NB4 (cell line): Measurements from ENCODE around the gene CNTNAP2.
"Not testable (repeated sequence)": the region's sequence is repeated elsewhere in the genome, so short reads cannot be mapped to it uniquely, and the experiment has no call there.

ENCODE experiments used
- DNase-seq: peaks from one replicate; pipeline ENCODE4 v3.0.0; 2010; ENCODE audit warnings: low read depth
- H3K4me3 ChIP-seq: one replicate; pipeline ENCODE4 v1.5.1; 2011; ENCODE audit warnings: mild to moderate bottlenecking, low read depth, low read length, moderate library complexity
- CTCF ChIP-seq: IDR thresholded peaks from one replicate; pipeline ENCODE4 v1.5.1; 2012; ENCODE audit warnings: low read depth, low read length
- MAX ChIP-seq: IDR thresholded peaks from 2 replicates; pipeline ENCODE4 v1.6.1; 2011; ENCODE audit warnings: low read depth, low read length
- MYC ChIP-seq: IDR thresholded peaks from 2 replicates; pipeline ENCODE4 v1.6.1; 2011; ENCODE audit warnings: low read depth, low read length
- POLR2A ChIP-seq: IDR thresholded peaks from 2 replicates; pipeline ENCODE4 v1.6.1; 2011; ENCODE audit warnings: mild to moderate bottlenecking; ENCODE audit not compliant: insufficient read length; ENCODE audit errors: extremely low read depth

CNTNAP2 gene

GRCh38 chr7:147586526-147586925, 1469.9 kb downstream of the CNTNAP2 start:
- no peak for TF ChIP-seq MAX
- no peak for TF ChIP-seq MYC
- TF ChIP-seq POLR2A, result no peak
- TF ChIP-seq CTCF, result no peak
- H3K4me3 ChIP-seq, result no peak overlapping the region
- peak; percentile 8 for DNase-seq

GRCh38 chr7:147593271-147594057, 1476.9 kb downstream of the CNTNAP2 start:
- H3K4me3 ChIP-seq, result no peak overlapping the region
- no peak for DNase-seq
- TF ChIP-seq POLR2A (no peak), MYC (no peak), CTCF (no peak), MAX (no peak)

GRCh38 chr7:147595042-147595441, 1478.4 kb downstream of the CNTNAP2 start:
- TF ChIP-seq MYC (no peak), POLR2A (no peak), MAX (no peak), CTCF (no peak)
- no peak overlapping the region for H3K4me3 ChIP-seq
- no peak for DNase-seq

- DNase-seq, H3K4me3 ChIP-seq: not testable (repeated sequence)
These were observed 1482.1 kb downstream of the CNTNAP2 start for GRCh38 chr7:147598687-147599086.

- no peak overlapping the region for H3K4me3 ChIP-seq
- no peak for TF ChIP-seq MYC
- TF ChIP-seq CTCF, result no peak
- no peak for DNase-seq
These were observed 1488.7 kb downstream of the CNTNAP2 start for GRCh38 chr7:147605323-147605722.

- no peak overlapping the region for H3K4me3 ChIP-seq
- TF ChIP-seq MYC (no peak), POLR2A (no peak)
These were observed 1490.7 kb downstream of the CNTNAP2 start for GRCh38 chr7:147607157-147607800.

GRCh38 chr7:147611431-147611830, 1494.8 kb downstream of the CNTNAP2 start:
- TF ChIP-seq MAX, result no peak
- no peak for TF ChIP-seq POLR2A
- no peak for TF ChIP-seq CTCF
- no peak for TF ChIP-seq MYC
- DNase-seq, result no peak
- H3K4me3 ChIP-seq, result no peak overlapping the region

More at GRCh38 chr7:147607157-147607800, 1490.7 kb downstream of the CNTNAP2 start:
- DNase-seq, result no peak
